Left cardiac atrium (tissue), 4 donors: ENCODE data around the gene ITGB3BP. TPM values are rescaled to one million over a fixed set of nuclear protein-coding genes. Genes with fewer than 3 reads are reported as not detected.
"Not testable (repeated sequence)": the region's sequence is repeated elsewhere in the genome, so short reads cannot be mapped to it uniquely, and the experiment has no call there.

Source experiments
- ATAC-seq, 2 donors: fragments of 200-7000 bp; cut with Tn5 transposase; one replicate each; pipeline ENCODE4 v1.9.1; 2020; ENCODE audit warnings: mild to moderate bottlenecking in 2 of 2, moderate library complexity in 2 of 2
- DNase-seq: peaks from one replicate; pipeline ENCODE4 v3.0.0-alpha.2; 2020
- intact Hi-C, 2 donors: fragments of 100-400 bp; cut with DNase I; formaldehyde crosslinking; loops; one replicate each; pipeline versions ENCODE4 v1.14.1 to v1.15.1; 2022 to 2023
- total RNA-seq, 2 donors: library from RNA; stranded (reverse); fragmentation: NEBNext Ultra II Directional; extraction: Animal tissue kit (Norgen Biotek cat#: 25700); gene quantifications; one replicate each; pipeline ENCODE4 v1.2.1, GENCODE V29; 2021
- donor health status: DM: no; HTN: yes; CAD: no.
- donor health status: DM: no; HTN: yes; CAD: no; lungs with severe emphysema.
- donor health status: DM: yes; HTN: yes; CAD: no.
- donor health status: Dilated cardiomyopathy.

Gene ITGB3BP
- total RNA-seq, 2 donors from 2014 or later = 6.4 to 8.3 TPM

GRCh38 chr1:63516629-63517028, 6.4 kb downstream of the ITGB3BP start:
- intact Hi-C loops = no loop called here
- no peak for DNase-seq
- ATAC-seq = no peak

- DNase-seq = no peak
- intact Hi-C loops = no loop called here
- ATAC-seq = no peak
Observed at GRCh38 chr1:63512584-63512983, 10.4 kb downstream of the ITGB3BP start.

- ATAC-seq (no peak), DNase-seq (no peak)
- intact Hi-C loops = no loop called here
Observed at GRCh38 chr1:63509718-63510117, 13.3 kb downstream of the ITGB3BP start.

- intact Hi-C loops = no loop called here
- ATAC-seq = no peak
- DNase-seq = no peak
Observed at GRCh38 chr1:63506782-63507181, 16.2 kb downstream of the ITGB3BP start.

- ATAC-seq (no peak), DNase-seq (no peak)
- intact Hi-C loops = no loop called here
Observed at GRCh38 chr1:63501256-63501655, 21.8 kb downstream of the ITGB3BP start.

- ATAC-seq (no peak), DNase-seq (no peak)
- intact Hi-C loops = no loop called here
Observed at GRCh38 chr1:63498106-63498505, 24.9 kb downstream of the ITGB3BP start.

GRCh38 chr1:63497577-63497976, 25.4 kb downstream of the ITGB3BP start:
- intact Hi-C loops = no loop called here
- DNase-seq (no peak), ATAC-seq (no peak)

GRCh38 chr1:63487336-63488065, 35.5 kb downstream of the ITGB3BP start:
- DNase-seq = no peak
- intact Hi-C loops = no loop called here
- ATAC-seq = peak; percentile 44 to 75

- no peak for DNase-seq
- no peak for ATAC-seq
- intact Hi-C loops = no loop called here
Observed at GRCh38 chr1:63486629-63487028, 36.4 kb downstream of the ITGB3BP start.

- ATAC-seq (no peak), DNase-seq (no peak)
- intact Hi-C loops = no loop called here
Observed at GRCh38 chr1:63480057-63480456, 43.0 kb downstream of the ITGB3BP start.

GRCh38 chr1:63475761-63476160, 47.3 kb downstream of the ITGB3BP start:
- DNase-seq = no peak

GRCh38 chr1:63468683-63469082, 54.3 kb downstream of the ITGB3BP start:
- ATAC-seq, intact Hi-C loops, DNase-seq: not testable (repeated sequence)

More at GRCh38 chr1:63475761-63476160, 47.3 kb downstream of the ITGB3BP start:
- ATAC-seq = no peak
- intact Hi-C loops = no loop called here

- DNase-seq (no peak), ATAC-seq (no peak)
- intact Hi-C loops = no loop called here
Observed at GRCh38 chr1:63466759-63467158, 56.3 kb downstream of the ITGB3BP start.

- intact Hi-C loops = no loop called here
- DNase-seq = no peak
- no peak for ATAC-seq
Observed at GRCh38 chr1:63466181-63466580, 56.8 kb downstream of the ITGB3BP start.

GRCh38 chr1:63463248-63463647, 59.8 kb downstream of the ITGB3BP start:
- DNase-seq (no peak), ATAC-seq (no peak)
- intact Hi-C loops = no loop called here

GRCh38 chr1:63461661-63462230, 61.3 kb downstream of the ITGB3BP start:
- DNase-seq (no peak), ATAC-seq (no peak)
- intact Hi-C loops = no loop called here

GRCh38 chr1:63458750-63459149, 64.3 kb downstream of the ITGB3BP start:
- ATAC-seq (no peak), DNase-seq (no peak)
- intact Hi-C loops = no loop called here

- no peak for ATAC-seq
- intact Hi-C loops = no loop called here
- no peak for DNase-seq
Observed at GRCh38 chr1:63454269-63454668, 68.8 kb downstream of the ITGB3BP start.

- no peak for DNase-seq
- intact Hi-C loops = no loop called here
- no peak for ATAC-seq
Observed at GRCh38 chr1:63453232-63453631, 69.8 kb downstream of the ITGB3BP start.

GRCh38 chr1:63450416-63450815, 72.6 kb downstream of the ITGB3BP start:
- DNase-seq = no peak
- ATAC-seq = no peak
- intact Hi-C loops = no loop called here

- DNase-seq = no peak
- intact Hi-C loops = no loop called here
- no peak for ATAC-seq
Observed at GRCh38 chr1:63448731-63449246, 74.2 kb downstream of the ITGB3BP start.
